Islet of Langerhans (tissue), 1 donor: Measurements from ENCODE around the gene SEMA7A.

ENCODE experiments used
- FAIRE-seq: peaks from one replicate; lab custom pipeline; 2011; peaks lifted over from hg19 to GRCh38; lab: Jason Lieb, UNC

SEMA7A gene

GRCh38 chr15:74451861-74452835, 18.4 kb upstream of the SEMA7A start:
- no peak for FAIRE-seq

GRCh38 chr15:74451322-74451721, 17.6 kb upstream of the SEMA7A start:
- no peak for FAIRE-seq

GRCh38 chr15:74449643-74450205, 16.0 kb upstream of the SEMA7A start:
- FAIRE-seq: no peak

DNA sequence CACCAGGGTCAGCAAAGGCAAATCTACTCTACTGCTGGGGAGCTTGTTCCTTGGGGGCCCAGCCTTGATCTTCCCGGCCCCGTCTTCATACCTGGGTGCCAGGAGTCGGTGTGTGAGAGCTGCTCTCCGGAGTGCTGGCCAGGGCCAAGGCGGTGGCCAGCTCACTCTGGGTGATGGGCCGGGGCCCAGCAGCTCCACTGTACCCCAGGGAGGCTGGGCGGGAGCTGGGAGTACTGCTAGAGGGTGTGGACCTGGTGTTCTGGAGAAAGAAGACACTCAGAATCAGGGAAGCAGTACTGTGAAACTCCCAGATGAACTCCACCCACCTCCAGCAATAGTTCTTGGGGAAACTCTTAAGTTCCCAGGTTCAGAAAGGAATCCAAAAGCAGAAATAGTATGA, 15.3 kb upstream of the SEMA7A start:
- FAIRE-seq: no peak

DNA sequence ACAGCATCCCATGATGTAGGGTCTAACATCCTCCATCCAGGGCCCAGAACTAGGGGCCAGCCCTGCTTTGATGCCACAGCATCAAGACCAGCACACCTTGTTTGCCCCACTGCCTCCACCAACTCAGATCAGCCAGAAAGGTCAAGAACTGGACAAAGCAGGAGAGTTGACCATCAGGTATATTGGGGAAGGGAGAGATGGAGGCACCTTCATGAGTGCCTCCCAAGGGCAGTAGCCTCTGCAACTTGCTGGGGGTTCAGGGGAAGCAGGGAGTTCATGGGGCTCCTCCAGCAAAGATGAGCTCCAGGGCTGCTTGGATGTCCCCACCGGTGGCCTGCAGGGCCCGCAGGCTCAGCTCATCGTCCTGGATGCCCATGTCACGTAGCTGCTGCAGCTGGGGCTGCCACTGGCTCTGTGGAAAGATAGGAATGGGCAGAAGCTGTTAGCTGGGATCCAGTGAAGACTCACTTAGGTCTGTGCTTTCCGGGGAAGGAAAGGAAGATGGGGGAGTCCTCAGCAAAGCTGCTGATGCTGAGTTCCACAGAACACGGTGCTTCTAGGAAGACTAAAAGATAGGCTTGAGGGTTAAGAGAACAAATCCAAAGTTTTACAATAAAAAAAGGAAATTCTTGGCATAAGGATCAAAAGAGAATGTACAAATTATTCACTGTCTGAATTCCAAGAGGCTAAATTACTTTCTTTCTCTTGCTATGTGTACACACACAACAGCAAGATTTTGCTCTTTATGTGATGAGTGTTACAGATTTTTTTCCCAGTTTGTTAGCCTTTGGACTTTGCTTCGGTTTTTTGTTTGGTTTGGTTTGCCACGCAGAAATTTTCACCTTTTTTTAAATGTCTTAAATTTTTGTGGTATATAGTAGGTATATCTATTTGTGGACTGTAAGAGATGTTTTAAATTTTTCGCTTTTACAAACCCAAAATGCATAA, 12.3 kb upstream of the SEMA7A start:
- no peak for FAIRE-seq

DNA sequence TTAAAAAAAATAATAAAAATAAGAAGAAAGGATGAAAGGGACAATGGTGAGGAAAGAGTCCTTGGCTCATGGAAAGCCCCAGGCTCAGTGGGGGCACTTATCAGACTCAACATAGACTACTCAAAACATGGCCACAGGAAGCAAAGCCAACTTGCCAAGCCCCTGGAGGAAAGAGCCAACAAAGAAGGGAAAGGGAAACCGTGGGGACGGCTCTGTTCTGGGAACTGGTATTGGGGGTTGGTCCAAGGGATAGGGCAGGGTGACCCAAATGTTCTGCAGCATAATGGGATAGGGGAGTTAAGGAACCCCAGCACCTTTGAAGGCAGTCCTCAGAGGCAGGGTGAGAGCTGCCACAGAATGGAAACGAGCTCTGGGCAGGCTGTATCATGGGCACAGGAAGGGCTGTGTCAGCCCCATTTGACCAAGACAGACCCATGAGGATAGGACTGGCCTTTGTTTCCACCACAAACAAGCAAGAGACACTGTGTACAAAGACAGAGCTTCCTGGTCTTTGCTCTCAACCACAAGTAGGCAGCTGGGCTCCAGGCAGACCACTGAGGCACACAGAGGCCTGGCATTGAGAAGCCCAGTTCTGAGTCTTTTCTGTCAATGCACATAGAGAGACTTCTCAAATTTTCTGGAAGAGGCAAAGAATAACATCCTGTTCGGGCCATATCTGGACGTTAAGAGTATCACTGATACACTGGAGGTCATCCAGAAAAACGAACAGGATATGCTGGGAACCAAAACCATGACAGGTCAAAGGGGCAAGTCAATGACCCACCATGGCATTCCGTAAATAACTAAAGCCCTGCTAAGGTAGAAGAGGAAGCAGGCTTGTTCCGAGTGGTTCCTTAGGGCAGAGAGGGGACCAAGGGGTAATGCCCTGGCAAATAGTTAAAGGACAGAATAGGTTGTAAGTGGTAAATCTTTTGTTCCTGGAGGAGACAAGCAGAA, 10.6 kb upstream of the SEMA7A start:
- FAIRE-seq: no peak

DNA sequence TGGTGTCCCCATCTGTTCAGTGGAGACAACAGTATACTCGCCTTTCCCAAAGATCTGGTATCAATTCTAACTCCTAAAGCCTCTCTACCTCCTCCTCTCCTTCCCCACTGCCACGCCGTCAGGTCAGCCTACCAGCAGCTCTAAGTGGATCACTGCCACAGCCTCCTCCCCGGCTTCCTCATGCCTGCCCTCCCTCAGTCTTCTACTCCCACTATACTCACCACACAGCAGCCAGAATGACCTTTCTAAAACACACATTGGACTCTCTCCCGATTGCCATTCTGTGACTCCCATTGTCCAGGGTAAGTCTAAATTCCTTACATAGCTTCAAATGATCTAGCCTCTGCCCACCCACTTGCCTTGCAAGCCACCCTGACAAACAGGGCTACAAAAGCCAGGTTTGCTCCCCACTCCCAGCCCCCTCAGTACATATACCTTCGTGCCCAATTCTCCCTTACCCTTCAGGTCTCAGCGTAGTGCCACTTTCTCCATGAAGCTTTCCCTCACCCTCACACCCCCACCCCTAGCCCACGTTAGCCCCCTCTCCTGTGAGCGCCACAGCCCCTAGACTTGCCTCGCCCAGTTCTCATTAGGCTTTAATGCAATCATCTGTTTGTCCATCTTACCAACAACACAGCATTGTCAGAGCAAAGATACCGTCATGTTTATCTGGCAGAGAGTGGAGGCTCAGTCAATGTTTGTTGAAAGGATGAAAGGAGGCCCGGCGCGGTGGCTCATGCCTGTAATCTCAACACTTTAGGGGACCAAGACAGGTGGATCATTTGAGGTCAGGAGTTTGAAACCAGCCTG, 9.5 kb upstream of the SEMA7A start:
- no peak for FAIRE-seq

DNA sequence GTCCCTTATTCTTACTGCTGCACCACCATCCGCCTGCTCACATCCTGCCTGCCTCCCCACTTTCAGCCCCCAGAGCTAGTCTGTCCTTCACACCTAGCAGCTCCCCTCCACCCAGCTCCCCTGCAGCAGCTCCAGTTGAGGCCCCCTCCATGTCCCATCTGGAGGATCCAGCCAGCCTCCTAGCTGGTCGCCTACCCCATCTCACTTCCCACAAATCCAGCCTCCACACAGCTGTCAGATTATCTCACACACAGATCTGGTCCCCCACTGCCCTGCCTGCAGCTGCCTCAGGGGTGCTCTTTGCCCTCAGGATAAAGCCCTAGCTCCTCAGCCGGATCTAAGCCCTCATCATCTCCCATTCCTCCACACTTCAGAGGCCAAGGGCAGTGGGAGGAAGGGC, 8.8 kb upstream of the SEMA7A start:
- no peak for FAIRE-seq

GRCh38 chr15:74442063-74442462, 8.3 kb upstream of the SEMA7A start:
- FAIRE-seq: no peak

GRCh38 chr15:74441248-74441941, 7.6 kb upstream of the SEMA7A start:
- no peak for FAIRE-seq

GRCh38 chr15:74438721-74439316, 5.1 kb upstream of the SEMA7A start:
- no peak for FAIRE-seq

DNA sequence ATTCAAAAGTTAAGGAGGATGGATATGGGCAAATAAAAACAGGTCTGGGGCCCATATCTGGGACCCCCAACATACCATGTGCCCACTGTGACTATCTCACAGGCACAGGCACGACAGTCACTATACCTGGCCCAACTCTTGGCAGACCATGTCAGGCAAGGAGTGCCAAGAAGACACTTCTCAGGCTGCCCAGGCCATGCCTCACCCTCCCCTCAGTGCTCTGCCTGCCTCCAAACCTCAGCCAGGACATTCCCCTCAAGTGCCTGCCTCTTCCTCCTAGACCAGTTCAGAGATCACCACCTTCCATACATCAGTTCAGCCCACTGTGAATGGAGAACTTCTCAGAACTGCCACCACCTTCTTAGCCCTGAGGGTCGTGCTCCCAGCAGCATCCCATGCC, 4.4 kb upstream of the SEMA7A start:
- FAIRE-seq: no peak

GRCh38 chr15:74434263-74435136, 742 bp upstream of the SEMA7A start:
- FAIRE-seq: no peak

GRCh38 chr15:74432968-74433591, 678 bp downstream of the SEMA7A start:
- no peak for FAIRE-seq

DNA sequence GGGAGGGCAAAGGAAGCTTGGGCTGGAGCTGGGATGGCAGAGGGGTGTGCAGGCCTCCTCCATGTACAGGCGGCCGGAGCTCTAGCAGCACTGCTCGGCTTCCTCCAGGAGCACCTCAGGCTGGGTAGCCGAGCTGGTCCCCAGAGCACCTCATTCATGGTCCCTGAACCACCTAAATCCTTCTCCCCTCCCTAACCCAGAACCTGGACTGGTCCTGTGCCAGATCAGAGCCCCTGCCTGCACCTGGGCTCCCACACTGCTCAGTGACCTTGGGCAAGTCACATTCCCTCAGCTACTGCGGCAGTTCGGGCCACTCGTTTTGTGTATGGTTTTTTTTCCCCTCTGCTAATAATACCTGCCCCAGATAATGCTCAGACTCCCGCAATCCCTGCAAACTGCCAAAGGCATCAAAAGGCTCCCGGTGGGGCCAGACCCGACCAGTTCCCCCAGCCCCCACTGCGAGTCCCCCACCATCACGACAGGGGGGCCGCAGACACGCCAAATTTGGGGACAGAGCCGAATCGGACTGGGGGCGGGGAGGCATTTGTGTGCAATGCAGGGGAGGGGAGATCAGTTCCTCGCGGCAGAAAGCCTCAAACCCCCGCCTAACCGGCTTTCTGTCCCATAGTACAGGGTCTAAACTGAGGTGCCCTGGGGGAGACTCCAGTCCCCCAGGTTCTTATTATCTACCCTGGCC, 1.3 kb downstream of the SEMA7A start:
- no peak for FAIRE-seq

GRCh38 chr15:74431645-74432044, 2.1 kb downstream of the SEMA7A start:
- FAIRE-seq: no peak

GRCh38 chr15:74431116-74431515, 2.6 kb downstream of the SEMA7A start:
- no peak for FAIRE-seq
